HG03354 (cell line): ENCODE data around the gene PREX1.
"Not testable (repeated sequence)": the region's sequence is repeated elsewhere in the genome, so short reads cannot be mapped to it uniquely, and the experiment has no call there.

Experiments
- ATAC-seq: cut with Tn5 transposase; IDR thresholded peaks from one replicate; pipeline ENCODE4 v1.9.1; 2021; ENCODE audit warnings: mild to moderate bottlenecking; ENCODE audit not compliant: unreplicated experiment, poor library complexity, severe bottlenecking

PREX1 gene, protein sequence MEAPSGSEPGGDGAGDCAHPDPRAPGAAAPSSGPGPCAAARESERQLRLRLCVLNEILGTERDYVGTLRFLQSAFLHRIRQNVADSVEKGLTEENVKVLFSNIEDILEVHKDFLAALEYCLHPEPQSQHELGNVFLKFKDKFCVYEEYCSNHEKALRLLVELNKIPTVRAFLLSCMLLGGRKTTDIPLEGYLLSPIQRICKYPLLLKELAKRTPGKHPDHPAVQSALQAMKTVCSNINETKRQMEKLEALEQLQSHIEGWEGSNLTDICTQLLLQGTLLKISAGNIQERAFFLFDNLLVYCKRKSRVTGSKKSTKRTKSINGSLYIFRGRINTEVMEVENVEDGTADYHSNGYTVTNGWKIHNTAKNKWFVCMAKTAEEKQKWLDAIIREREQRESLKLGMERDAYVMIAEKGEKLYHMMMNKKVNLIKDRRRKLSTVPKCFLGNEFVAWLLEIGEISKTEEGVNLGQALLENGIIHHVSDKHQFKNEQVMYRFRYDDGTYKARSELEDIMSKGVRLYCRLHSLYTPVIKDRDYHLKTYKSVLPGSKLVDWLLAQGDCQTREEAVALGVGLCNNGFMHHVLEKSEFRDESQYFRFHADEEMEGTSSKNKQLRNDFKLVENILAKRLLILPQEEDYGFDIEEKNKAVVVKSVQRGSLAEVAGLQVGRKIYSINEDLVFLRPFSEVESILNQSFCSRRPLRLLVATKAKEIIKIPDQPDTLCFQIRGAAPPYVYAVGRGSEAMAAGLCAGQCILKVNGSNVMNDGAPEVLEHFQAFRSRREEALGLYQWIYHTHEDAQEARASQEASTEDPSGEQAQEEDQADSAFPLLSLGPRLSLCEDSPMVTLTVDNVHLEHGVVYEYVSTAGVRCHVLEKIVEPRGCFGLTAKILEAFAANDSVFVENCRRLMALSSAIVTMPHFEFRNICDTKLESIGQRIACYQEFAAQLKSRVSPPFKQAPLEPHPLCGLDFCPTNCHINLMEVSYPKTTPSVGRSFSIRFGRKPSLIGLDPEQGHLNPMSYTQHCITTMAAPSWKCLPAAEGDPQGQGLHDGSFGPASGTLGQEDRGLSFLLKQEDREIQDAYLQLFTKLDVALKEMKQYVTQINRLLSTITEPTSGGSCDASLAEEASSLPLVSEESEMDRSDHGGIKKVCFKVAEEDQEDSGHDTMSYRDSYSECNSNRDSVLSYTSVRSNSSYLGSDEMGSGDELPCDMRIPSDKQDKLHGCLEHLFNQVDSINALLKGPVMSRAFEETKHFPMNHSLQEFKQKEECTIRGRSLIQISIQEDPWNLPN (N-terminal part only)

DNA sequence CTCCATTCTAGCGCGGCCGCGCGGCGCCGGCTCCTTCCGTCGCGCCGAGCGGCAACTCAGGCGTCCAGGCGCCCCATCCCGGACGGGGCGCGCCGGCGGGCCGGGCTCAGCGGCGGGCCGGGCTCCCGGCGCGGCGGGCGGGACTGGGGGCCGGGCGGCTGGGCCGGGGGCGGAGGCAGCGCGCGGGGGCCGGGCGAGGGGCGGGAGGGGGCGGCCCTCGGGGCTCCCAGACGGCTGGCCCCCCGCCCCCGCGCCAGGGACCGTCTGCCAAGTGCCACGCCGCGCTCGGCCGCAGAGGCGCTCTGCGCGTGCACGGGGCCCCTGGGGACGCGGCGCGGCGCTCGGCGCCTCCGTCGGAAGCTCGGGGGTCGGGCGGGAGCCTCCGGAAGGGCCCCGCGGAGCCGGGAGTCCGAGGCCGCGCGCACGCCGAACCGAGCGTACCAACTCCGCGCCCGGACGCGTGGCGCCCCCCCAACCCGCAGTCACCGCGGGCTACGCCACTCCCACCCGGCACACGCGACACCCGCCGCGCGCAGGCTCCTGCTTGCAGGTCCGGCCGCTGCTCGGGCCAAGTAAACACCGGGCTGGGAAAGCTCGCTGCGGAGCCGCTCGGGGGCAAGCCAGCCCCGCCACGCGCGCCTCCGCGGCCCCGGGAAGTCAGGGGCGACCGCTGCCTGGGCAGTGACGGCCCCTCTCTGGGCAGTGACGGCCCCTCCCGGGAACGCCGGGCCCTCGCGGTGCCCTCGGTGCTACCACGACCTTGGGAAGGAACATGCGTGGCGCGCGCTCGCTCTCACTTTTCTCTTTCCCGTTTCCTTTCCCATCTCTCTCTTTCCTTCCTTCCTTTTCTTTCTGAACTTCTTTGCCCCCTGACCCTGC is at the start of gene PREX1:
PREX1 (minus strand) TSS at position 145 of the 879 bp plus-strand sequence; CDS start at position 6, 139 bp downstream.
- ATAC-seq: peak; percentile 49

DNA sequence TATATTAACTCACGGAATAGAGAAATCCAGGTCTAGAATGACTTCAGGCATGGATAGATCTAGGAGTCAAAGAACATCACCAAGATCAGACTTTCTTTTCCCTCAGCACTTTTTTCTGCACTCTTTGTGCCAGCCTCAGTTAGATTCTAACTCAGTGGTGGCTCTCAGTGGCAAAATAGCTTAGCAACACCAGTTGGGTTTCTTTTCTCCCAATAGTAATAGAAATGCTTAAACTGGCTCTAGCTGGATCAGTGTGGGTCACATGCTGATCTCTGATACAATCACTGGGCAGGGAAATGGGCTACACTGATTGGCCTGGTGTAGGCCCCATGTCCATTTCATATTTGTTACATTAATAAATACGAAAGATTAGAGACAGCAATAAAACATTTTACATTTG is 49.5 kb upstream of the PREX1 start:
- no peak for ATAC-seq

DNA sequence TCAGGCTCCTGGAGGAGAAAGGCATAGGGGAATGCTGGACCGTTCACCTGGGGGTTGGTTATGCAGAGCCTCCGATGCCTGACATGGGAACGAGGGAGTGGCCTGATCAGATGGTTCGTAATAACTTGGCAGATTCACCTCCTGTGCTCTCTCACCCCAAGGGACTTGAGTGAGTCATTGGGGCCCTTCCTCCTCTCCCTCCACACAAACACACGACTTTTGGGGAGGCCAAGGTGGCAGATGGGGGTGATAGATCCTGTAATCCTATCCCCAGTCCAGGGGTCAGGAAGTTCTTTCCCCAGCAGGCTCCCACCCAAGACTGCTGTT is 48.1 kb upstream of the PREX1 start:
- ATAC-seq: no peak

DNA sequence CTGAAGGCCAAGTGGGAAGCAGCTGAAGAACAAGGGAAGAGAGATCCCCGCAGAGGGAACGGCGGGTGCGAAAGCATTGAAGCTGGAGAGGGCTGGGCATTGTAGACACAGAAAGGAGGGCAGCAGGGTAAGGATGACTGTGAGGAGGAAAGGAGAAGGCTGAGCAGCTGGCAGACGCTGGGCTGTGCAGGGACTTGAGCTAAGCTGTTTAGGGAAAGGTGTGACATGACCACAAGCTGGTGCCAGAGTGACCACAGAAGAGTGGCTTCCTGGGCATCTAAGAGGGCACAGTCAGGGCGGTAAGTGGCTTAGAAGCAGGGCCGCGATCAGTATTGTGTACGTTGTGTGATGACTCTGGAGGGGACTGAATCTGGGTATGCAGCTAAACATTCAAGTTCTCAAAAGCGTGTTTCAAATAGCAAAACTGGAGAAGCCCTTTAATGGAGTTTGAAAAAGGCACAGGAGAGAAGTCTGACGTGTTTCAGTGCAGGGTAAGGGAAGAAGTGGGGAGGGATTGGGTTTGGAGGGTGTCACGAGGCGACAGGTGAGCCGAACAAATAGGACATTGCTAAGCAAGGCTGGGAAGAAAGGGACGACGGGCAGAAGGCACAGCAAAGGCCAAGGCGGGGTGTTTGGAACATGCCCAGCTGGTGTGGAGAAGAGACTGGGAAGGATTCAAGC is 47.6 kb upstream of the PREX1 start:
- ATAC-seq: no peak

DNA sequence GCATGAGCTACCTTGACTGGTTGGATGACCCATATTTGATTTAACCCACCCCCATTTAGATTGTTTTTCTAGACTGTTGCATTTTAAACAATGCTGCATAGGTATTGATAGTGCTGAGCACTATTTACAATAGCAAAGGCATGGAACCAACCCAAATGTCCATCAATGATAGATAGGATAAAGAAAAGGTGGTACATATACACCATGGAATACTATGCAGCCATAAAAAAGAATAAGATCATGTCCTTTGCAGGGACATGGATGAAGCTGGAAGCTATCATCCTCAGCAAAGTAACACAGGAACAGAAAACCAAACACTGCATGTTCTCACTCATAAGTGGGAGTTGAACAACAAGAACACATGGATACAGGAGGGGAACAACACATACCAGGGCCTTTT is 41.6 kb upstream of the PREX1 start:
- not testable (repeated sequence) for ATAC-seq

DNA sequence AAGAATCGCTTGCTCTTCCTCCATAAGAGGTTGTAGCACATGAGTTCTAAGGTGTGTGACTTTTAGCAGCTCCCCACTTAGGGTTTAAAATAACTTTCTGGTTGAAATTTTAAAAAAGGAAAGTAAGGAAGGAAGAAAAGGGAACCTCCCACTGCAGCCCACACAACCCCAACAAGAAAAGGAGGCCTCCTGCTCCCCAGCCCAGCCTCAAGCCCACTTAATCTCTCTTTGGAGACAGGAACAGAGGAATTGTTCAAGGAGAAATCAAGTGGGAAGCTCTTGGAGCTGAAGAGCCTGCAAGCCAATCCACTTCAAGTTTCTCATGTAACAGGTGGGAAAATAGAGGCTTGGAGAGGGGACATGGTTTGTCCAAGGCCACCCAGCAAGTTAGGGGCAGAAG is 39.1 kb upstream of the PREX1 start:
- ATAC-seq: no peak

DNA sequence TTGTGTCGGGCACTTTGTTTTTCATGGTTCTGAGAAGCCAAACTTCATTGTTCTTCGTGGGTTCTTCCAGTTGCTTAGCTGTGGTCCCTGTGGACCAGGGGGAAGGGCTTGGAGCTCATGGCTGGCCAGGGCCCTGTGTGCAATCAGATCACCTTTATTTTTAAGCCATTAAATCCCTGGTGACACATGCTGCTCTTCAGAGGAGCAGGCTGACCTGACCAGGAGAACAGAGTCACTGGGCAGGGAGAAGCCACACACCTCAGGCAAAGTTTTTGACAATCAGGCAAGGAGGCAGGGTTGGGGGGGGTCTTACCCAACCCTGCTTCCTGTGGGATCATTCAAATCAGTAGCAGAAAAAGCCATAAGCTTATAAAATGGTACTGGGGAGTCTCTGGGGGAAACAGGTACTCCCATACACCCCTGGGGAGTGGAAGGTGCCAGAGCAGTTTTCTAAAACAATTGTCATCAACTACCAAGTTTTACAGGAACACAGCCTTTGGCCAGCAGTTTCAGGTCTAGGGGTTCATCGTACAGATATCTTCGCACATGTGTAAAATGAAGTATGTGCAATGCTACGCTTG is 37.0 kb upstream of the PREX1 start:
- no peak for ATAC-seq

DNA sequence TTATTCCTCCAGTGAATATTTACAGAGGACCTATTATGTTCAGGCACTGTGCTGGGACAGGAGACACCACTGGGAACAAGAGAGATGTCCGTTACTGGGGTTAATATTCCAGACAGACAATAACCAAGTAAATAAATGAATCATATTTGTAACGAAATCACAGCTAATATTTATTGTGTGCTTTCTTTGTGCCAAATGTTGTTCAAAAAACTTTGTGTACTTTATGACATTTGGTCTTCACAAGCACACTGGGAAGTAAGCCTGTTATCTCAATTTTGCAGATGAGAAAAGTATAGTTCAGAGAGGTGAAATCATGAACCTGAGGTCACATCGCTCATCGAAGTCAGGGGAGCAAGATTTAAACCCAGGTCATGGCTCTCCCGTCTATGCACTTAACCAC is 36.5 kb upstream of the PREX1 start:
- ATAC-seq: no peak

DNA sequence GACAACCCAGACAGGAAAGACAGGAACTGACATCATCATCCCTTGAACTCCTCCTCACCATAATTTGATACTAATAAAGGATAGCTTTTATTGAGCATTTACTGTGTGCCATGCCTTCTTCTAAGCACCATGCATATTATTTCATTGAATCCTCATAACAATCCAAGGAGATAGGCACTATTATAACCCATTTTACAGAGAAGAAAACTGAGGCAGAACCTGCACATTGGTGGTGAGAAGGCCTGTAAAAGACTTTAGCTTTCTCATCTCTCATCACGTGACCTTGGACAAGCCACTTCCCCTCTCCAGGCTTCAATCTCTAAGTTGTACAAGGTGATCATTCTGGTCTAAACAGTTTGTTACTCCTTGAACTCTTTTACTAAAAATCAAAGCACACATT is 34.5 kb upstream of the PREX1 start:
- ATAC-seq: no peak

DNA sequence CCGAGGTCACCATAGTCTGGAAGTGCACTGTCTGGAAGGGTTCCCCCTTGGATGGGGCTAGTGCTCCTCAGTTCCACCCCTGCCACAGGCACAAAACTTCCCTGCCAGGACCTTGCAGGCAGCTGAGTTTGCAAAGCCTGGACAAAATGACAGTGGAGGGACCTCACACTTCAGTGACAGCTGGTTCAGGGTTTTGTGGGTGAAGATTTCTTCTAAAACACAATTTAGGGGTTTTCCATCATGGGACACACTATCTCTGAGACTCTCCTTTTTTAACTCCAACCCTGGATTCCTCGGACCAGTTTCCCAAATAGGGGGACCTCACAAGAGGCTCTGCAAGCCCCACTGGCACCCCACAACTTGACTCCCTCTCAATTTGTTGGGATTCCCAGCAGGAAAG is 33.6 kb upstream of the PREX1 start:
- ATAC-seq: no peak

DNA sequence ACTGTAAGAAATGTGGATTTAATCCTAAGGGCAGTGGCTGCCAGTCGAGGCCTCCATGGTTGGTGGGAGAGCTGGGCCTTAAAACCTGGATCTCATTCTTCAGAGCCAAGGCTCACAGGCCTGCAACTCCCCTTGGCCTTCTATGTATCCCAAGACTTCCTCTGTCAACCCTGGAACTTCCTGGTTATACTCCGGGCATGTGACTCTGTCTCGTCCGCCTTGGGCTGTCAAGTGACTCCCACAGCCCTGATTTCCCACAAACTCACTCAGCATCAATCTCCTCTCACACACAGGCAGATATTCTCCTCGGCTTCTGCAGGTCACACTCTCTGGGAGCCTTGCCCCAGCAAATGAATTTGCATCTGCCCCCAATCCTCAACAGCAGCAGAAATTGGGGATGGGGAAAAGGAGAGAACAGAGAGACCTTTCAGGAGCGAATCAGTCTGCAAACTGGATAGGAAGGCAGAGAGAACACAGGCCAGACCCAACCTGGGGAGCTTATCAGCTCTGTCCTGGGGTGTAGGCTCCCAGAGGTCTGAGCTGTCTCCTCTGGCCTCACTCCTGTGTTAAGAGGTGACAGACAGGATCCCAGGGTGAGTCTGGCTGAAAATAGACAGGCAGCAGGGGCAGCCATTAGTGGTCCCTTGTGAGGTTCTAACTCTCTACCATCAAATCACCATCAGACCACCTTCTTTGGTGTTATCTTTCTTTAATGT is 30.4 kb upstream of the PREX1 start:
- ATAC-seq: no peak

DNA sequence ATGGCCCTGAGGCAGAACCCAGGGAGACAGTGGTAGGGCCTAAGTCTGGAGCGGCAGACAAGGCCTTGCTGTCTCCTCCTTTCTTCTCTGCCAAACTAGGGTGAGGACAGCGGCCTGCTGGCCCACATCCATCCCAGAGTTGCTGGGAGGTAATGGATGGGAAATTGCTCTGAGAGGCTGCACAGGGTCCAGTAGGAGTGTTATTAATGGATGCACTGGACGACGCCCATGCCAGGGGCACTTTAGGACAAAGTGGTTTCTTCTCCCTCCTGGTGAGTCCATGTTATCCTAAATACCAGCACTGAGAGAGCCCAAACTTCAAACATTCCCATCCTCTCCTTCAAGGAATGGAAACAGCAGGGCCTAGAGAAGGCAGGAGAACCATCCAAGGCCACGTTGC is 28.3 kb upstream of the PREX1 start:
- ATAC-seq: no peak

DNA sequence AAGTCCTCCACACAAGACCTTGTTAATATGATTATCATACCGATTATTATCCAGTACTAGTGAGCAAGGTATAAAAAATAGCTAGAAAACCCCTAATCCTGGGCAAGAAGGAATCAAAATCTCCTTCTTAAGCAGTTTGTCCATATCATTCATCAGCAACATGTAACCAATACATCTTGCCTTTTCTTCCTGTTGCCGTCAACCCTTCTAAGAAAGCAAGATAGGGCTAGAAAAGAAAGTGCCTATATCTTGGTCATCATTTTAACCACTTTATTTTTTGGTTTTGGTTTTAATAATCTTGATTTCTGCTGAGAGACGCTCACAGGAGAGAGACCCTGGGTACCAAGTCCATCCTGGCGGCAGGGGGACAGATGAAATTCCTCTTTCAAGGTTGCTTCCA is 27.2 kb upstream of the PREX1 start:
- no peak for ATAC-seq

DNA sequence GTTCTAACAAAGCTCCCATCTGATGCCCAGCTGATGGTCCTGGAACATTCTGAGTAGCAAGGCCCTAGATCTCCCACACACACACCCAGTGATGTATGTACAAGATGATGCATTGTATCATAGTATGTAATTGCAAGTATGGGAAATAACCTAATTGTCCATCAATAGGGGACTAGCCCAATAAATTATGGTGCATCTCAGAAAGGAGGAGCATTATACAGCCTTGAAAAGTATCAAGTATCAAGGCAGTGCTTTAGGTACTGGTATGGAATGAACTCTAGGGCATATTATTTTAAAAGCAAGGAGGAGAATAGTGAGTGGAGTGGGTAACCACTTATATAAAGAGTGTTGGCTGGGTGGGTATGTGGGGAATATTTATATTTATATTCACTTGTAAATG is 24.8 kb upstream of the PREX1 start:
- no peak for ATAC-seq

DNA sequence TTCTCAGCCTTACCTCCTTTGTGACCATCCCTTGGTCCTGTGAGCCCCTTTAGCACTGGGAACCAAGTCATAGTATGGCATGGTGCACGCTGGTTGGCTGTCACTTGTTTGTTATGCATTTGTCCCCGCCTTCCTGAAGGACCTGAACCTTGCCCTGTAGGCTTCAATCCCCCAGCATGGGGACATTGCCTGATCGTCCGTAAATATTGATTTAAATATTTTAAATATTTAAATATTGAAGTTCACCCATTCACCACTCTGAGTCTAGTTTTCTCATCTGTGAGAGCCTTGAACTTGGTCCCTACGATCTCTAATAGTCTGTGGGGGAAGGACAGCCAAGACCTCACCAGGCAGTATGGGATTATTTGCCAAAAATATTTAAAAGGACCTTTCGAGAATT is 23.8 kb upstream of the PREX1 start:
- ATAC-seq: no peak

DNA sequence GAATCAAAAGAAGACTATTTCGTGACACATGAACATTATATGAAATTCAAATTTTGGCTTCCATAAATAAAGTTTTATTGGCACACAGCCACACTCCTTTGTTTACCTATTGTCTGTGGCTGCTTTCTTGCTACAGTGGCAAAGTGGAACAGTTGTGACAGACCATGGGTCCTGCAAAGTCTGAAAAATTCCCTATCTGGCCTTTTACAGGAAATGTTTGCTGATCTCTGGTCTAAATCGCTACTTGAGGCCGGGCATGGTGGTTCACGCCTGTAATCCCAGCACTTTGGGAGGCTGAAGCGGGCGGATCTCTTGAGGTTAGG is 23.1 kb upstream of the PREX1 start:
- ATAC-seq: no peak

DNA sequence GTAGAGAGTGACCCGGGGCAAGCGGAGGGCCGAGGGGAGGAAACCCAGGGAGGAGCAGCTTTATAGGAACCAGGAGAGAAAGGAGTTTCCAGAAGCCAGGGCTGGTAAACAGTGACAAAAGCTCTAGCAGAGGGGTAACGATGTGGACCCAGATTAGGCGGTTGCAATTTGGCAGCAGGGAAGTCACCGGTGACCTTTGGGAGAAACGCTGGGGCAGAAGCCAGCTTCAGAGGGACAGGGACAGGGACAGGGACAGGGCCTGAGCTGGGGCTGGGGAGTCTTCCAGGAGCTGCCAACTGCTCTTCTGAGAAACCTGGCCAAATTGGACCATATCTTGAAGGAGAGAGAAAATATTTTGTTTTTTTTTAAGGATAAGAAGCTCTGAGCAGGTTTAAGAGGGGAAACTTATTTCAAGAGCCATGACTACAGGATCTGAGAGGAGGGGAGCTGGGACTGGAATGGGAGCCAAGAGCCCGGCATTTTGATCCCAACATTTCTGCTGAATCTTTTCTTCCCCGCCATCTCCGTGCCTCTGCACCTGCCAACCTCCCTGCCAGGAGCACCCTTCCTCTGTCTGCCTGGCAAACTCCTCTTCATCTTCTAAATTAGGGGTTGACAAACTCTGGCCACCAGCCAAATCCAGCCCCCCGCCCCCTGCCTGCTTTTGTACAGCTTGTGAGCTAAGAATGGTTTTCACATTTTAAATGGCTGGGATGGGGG is 22.6 kb upstream of the PREX1 start:
- no peak for ATAC-seq
